Right renal cortex interstitium (tissue), 3 donors: ENCODE measurements around the gene ADAM17. TPM values are rescaled to one million over a fixed set of nuclear protein-coding genes. Genes with fewer than 3 reads are reported as not detected.
"Not testable (repeated sequence)": the region's sequence is repeated elsewhere in the genome, so short reads cannot be mapped to it uniquely, and the experiment has no call there.

Experiments used
- DNase-seq, 3 donors: peaks; one replicate each; pipeline ENCODE4 v3.0.0-alpha.2; 2013; ENCODE audit warnings: low read depth in 3 of 3, low spot score in 2 of 3
- polyA plus RNA-seq, 3 donors: library from polyadenylated mRNA; unstranded; fragments of 120-200 nt; gene quantifications; one replicate each; pipeline ENCODE4 v1.2.1, GENCODE V29; 2013; ENCODE audit not compliant: insufficient read length in 3 of 3

The ADAM17 gene
- polyA plus RNA-seq, 3 donors: 38.6 to 41.7 (median 39.6) TPM

DNA sequence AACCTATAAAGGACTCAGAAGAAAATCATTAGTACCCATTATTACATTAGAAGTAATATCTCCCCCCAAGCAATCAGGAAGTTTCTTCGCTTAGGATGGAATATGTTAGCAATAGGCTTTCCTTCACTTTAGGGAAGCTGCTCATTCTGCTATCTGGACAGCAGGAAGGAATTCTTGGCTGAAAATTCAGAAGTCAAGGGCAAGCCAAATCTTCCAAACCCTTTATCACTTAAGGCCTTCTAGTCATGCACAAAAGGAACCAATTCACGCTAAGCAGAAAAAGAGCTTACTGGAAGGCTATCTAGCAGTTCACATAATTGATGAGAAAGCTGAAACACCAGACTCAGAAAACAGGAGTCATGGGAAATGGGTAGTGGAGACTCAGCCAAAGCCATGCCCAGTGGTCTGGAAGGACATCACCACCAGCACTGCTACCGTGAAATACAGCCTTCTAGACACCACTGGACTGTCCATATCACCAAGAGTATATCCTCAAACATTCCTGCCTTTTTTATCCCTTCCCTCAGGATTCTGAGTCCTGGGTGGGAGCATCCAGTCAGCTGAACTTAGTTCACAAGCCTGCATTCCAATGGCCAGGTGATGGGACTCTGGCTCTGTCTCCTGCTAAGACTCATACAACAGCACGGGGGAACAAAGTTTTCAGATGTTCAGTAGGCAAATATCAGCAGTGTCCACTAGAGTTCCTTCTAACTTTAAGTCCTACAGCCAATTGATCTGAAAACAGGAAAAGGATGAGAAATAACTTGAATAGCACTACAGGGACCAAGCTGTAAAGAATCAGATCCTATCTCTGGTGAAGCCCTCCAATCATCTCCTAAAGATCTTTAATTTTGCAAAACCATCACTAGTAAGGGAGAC is 14.8 kb upstream of the ADAM17 start:
- no peak for DNase-seq

GRCh38 chr2:9565436-9566153 is 10.0 kb upstream of the ADAM17 start:
- no peak for DNase-seq

DNA sequence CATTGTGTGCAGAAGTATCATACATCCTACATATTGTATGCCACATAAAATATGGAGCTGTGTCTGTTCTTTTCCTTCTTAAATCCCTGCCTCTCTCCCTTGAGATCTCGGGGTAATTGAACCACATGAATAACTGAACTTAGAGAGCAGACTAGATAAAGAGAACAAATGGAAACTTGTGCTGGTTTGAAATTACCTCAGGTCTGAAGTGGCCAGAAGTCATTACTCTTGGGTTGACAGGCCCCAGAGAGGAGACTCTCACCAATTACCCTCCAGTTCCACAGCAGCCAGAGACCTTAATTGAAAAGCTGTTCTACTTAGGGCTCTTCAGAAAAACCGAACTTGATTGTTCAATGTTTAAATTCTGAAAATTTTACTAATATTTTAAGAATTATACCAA is 5.0 kb upstream of the ADAM17 start:
- no peak for DNase-seq

DNA sequence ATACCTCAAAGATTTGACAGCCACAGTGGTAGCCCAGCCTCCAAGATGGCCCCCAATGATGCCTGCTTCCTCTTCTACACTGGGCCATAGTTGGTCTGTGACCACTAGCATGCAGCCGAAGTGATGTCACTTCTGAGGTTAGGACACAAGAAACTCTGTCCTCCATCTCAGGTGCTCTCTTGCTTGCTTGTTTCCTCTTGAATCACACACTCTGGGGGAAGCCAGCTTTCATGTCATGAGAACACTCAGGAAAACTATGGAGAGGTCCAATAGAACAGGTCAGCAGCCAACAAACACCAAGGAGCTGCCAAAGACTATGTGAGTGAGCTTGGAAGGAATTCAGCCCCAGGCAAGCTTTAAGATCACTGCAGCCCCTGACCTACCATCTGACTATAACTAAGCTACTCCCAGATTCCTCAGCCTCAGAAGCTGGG is 3.3 kb upstream of the ADAM17 start:
- DNase-seq: no peak

DNA sequence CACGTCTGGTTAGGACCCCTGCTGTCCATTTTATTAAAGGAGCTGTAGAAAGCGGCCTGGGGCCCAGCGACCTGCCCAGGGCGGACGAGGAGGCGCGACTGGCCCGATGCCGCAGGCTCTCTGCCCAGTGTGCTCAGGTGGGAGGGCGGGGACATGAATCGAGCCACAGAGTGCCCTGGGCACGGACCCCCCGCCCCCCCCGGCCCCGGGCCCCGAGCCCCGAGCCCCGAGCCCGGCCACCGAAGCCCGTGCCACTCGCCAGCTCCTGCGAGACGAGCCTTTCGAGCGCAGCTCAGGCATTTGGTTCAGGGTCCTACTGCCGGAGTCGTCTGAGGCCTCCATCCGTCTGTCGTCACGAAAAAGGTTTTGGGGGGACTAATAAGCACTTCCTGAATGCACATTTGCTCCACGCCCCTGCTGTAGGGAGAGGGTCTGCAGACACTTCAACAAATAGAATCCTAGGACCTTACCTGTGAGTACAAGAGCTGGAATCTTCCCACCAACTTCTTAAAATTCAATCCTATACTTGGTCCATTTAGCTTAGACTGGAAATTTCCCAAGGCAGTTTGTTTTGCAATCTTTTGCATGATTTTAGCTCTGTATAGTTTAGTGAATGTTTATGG is 602 bp upstream of the ADAM17 start:
- DNase-seq: peak in 2 of 3 donors; percentile 5 to 30

- peak in 2 of 3 donors; percentile 38 to 49 for DNase-seq
These were observed 721 bp downstream of the ADAM17 start for GRCh38 chr2:9554921-9555296.

- no peak for DNase-seq
These were observed 3.1 kb downstream of the ADAM17 start for GRCh38 chr2:9552219-9553178.

- not testable (repeated sequence) for DNase-seq
These were observed 4.7 kb downstream of the ADAM17 start for GRCh38 chr2:9550859-9551391.

DNA sequence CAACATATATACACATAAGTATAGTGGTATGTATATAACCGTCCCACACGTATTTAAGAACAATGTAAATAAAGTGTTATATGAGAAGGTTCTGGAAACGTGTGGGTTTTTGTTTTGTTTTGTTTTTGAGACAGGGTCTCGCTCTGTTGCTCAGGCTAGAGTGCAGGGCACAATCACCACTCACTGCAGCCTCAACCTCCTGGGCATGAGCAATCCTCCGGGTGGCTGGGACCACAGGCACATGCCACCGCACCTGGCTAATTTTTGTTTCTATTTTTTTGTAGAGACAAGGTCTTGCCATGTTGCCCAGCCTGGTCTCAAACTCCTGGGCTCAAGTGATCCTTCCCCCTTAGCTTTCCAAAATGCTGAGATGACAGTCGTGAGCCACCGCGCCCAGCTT is 6.2 kb downstream of the ADAM17 start:
- no peak for DNase-seq

- no peak for DNase-seq
These were observed 7.1 kb downstream of the ADAM17 start for GRCh38 chr2:9548506-9548905.

- no peak for DNase-seq
These were observed 8.2 kb downstream of the ADAM17 start for GRCh38 chr2:9547262-9547991.

GRCh38 chr2:9545502-9545901 is 10.1 kb downstream of the ADAM17 start:
- DNase-seq: no peak

GRCh38 chr2:9543557-9543956 is 12.1 kb downstream of the ADAM17 start:
- DNase-seq: no peak

GRCh38 chr2:9539531-9539930 is 16.1 kb downstream of the ADAM17 start:
- DNase-seq: no peak

GRCh38 chr2:9538000-9538507 is 17.6 kb downstream of the ADAM17 start:
- DNase-seq: peak in 1 of 3 donors; percentile 4

GRCh38 chr2:9536504-9536903 is 19.1 kb downstream of the ADAM17 start:
- DNase-seq: no peak

GRCh38 chr2:9535177-9535576 is 20.5 kb downstream of the ADAM17 start:
- DNase-seq: no peak

DNA sequence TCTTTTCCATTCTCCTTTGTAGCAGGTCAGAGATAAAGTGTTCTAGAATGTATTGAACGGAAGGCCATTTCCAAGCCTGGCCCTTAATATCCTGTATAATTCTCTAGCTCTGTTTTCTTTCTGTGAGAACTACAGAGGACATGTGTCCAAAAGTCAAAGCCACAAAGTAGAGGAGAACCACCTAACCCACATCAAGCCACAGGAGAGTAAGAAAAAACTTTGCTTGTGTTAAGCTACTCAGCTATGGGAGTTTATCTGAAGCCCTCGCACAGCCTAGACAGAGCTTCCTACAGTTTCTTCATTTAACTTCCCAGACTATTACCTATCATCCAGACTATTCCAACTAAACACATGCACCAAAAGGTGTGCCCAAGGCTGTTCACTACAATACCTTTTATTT is 22.0 kb downstream of the ADAM17 start:
- DNase-seq: no peak

GRCh38 chr2:9532421-9532820 is 23.2 kb downstream of the ADAM17 start:
- DNase-seq: no peak
